H1 (cell line): ENCODE measurements around the gene ELP6. TPM values are rescaled to one million over a fixed set of nuclear protein-coding genes. Genes with fewer than 3 reads are reported as not detected.

ENCODE experiments used
- CTCF ChIA-PET: fragments of 300-600 bp; sonication (Branson Sonifier 250); formaldehyde crosslinking; loops from one replicate; lab custom pipeline; 2021; ENCODE audit not compliant: partially characterized antibody; lab: Charles Lee
- POLR2A ChIA-PET: fragments of 300-600 bp; sonication (Branson Sonifier 250); formaldehyde crosslinking; loops from one replicate; lab custom pipeline; 2021; ENCODE audit warnings: inconsistent platforms; ENCODE audit not compliant: partially characterized antibody; lab: Charles Lee
- DNase-seq, 2 experiments: peaks; one replicate each; pipeline versions ENCODE4 v3.0.0 to v3.0.0-alpha.2; 2010 to 2022; ENCODE audit warnings: low spot score in 2 of 2, low read depth in 1 of 2, mixed read lengths in 1 of 2
- FAIRE-seq: peaks from 2 replicates; lab custom pipeline; 2011; peaks lifted over from hg19 to GRCh38; lab: Jason Lieb, UNC
- H2AFZ ChIP-seq: 2 replicates; pipeline ENCODE4 v1.8.1; 2012; ENCODE audit warnings: low read length, inconsistent platforms
- H2AK5ac ChIP-seq: 2 replicates; pipeline ENCODE4 v1.6.1; 2013; ENCODE audit warnings: low read depth, low read length
- H2BK120ac ChIP-seq: replicated peaks from 2 replicates; pipeline ENCODE3; 2013; ENCODE audit warnings: low read depth, low read length, inconsistent platforms
- H2BK12ac ChIP-seq: 2 replicates; pipeline ENCODE4 v1.6.1; 2013; ENCODE audit warnings: low read depth, low read length
- H2BK15ac ChIP-seq: 2 replicates; pipeline ENCODE4 v1.6.1; 2013; ENCODE audit warnings: low read length
- H2BK20ac ChIP-seq: 2 replicates; pipeline ENCODE4 v1.6.1; 2013; ENCODE audit warnings: low read length
- H2BK5ac ChIP-seq: 2 replicates; pipeline ENCODE4 v1.6.1; 2013; ENCODE audit warnings: low read depth, low read length
- H3K14ac ChIP-seq: 2 replicates; pipeline ENCODE4 v1.6.1; 2013; ENCODE audit warnings: inconsistent platforms; ENCODE audit not compliant: insufficient read length
- H3K18ac ChIP-seq: 2 replicates; pipeline ENCODE4 v1.6.1; 2013; ENCODE audit warnings: low read length; ENCODE audit errors: extremely low read depth
- H3K23ac ChIP-seq: 2 replicates; pipeline ENCODE4 v1.6.1; 2013; ENCODE audit warnings: inconsistent platforms; ENCODE audit not compliant: insufficient read length
- H3K23me2 ChIP-seq: 2 replicates; pipeline ENCODE4 v1.6.1; 2013; ENCODE audit warnings: low read depth, low read length
- H3K27ac ChIP-seq: 2 replicates; pipeline ENCODE4 v1.6.1; 2011; ENCODE audit warnings: low read depth, low read length, inconsistent platforms
- H3K27me3 ChIP-seq, 4 experiments: replicated peaks in 1 of 4; 1 replicate in 1 of 4; 2 replicates in 3 of 4; pipeline versions ENCODE4 v1.6.1 to v1.8.1; 2011 to 2013; ENCODE audit warnings: low read length in 3 of 4, mild to moderate bottlenecking in 3 of 4, inconsistent platforms in 2 of 4, mixed read lengths in 2 of 4, moderate library complexity in 1 of 4; ENCODE audit not compliant: control insufficient read depth in 3 of 4, insufficient read depth in 3 of 4; ENCODE audit errors: extremely low read depth in 1 of 4
- H3K36me3 ChIP-seq, 4 experiments: 2 replicates each; pipeline versions ENCODE4 v1.6.1 to v1.8.1; 2011 to 2013; ENCODE audit warnings: mild to moderate bottlenecking in 4 of 4, low read length in 3 of 4, moderate library complexity in 2 of 4, control low read depth in 1 of 4, inconsistent platforms in 1 of 4; ENCODE audit not compliant: insufficient read depth in 4 of 4, control insufficient read depth in 2 of 4
- H3K4ac ChIP-seq: replicated peaks from 2 replicates; pipeline ENCODE3; 2013; ENCODE audit warnings: low read length, low read depth, mixed read lengths, inconsistent platforms; ENCODE audit not compliant: insufficient read length
- H3K4me1 ChIP-seq, 4 experiments: replicated peaks in 1 of 4; 1 replicate in 1 of 4; 2 replicates in 3 of 4; pipeline versions ENCODE4 v1.6.1 to v1.8.1; 2011 to 2013; ENCODE audit warnings: low read length in 3 of 4, inconsistent platforms in 2 of 4, mixed read lengths in 1 of 4; ENCODE audit not compliant: insufficient read depth in 4 of 4, control insufficient read depth in 3 of 4
- H3K4me2 ChIP-seq, 2 experiments: 2 replicates each; pipeline versions ENCODE4 v1.6.1 to v1.8.1; 2011 to 2013; ENCODE audit warnings: low read depth in 2 of 2, low read length in 2 of 2, control low read depth in 1 of 2, inconsistent platforms in 1 of 2, mild to moderate bottlenecking in 1 of 2; ENCODE audit not compliant: insufficient read depth in 1 of 2
- H3K4me3 ChIP-seq, 4 experiments: fragments of 200-600, 300-600 bp in 1 of 4; sonication (generic), shearing (Covaris generic), sonication (Bioruptor Twin) in 1 of 4; 2 replicates each; pipeline versions ENCODE4 v1.5.1 to v1.8.1; 2011 to 2016; ENCODE audit warnings: low read length in 4 of 4, low read depth in 3 of 4, control low read depth in 2 of 4, inconsistent platforms in 2 of 4, mild to moderate bottlenecking in 2 of 4, mixed read lengths in 1 of 4, moderate library complexity in 1 of 4; ENCODE audit not compliant: insufficient read depth in 2 of 4; ENCODE audit errors: extremely low read depth in 1 of 4
- H3K56ac ChIP-seq: replicated peaks from 2 replicates; pipeline ENCODE3; 2013; ENCODE audit warnings: low read depth, mild to moderate bottlenecking, mixed read lengths, low read length, inconsistent platforms; ENCODE audit not compliant: insufficient read length
- H3K79me1 ChIP-seq: 2 replicates; pipeline ENCODE4 v1.6.1; 2013; ENCODE audit warnings: low read depth, low read length, control low read depth
- H3K79me2 ChIP-seq, 2 experiments: 2 replicates each; pipeline versions ENCODE4 v1.6.1 to v1.8.1; 2012 to 2013; ENCODE audit warnings: low read length in 2 of 2, mild to moderate bottlenecking in 2 of 2, inconsistent platforms in 1 of 2; ENCODE audit not compliant: insufficient read depth in 2 of 2, control insufficient read depth in 1 of 2
- H3K9ac ChIP-seq, 4 experiments: replicated peaks in 1 of 4; 1 replicate in 1 of 4; 2 replicates in 3 of 4; pipeline versions ENCODE4 v1.6.1 to v1.8.1; 2011 to 2013; ENCODE audit warnings: low read depth in 3 of 4, low read length in 3 of 4, control low read depth in 2 of 4, mild to moderate bottlenecking in 2 of 4, moderate library complexity in 2 of 4, inconsistent platforms in 1 of 4; ENCODE audit errors: extremely low read depth in 1 of 4
- H3K9me3 ChIP-seq, 2 experiments: 2 replicates each; pipeline versions ENCODE4 v1.6.1 to v1.8.1; 2012 to 2013; ENCODE audit warnings: mild to moderate bottlenecking in 2 of 2, moderate library complexity in 2 of 2, control low read depth in 1 of 2, inconsistent platforms in 1 of 2, low read depth in 1 of 2, low read length in 1 of 2, mixed read lengths in 1 of 2; ENCODE audit not compliant: insufficient read depth in 2 of 2
- H4K20me1 ChIP-seq, 2 experiments: replicated peaks in 1 of 2; 2 replicates each; pipeline versions ENCODE3 to v1.8.1; 2011 to 2013; ENCODE audit warnings: inconsistent platforms in 2 of 2, low read length in 2 of 2, mild to moderate bottlenecking in 1 of 2; ENCODE audit not compliant: insufficient read depth in 2 of 2, control insufficient read depth in 1 of 2
- H4K5ac ChIP-seq: 2 replicates; pipeline ENCODE4 v1.6.1; 2013; ENCODE audit warnings: low read length, low read depth, mixed read lengths, inconsistent platforms; ENCODE audit not compliant: insufficient read length
- H4K8ac ChIP-seq: 2 replicates; pipeline ENCODE4 v1.8.0; 2013; ENCODE audit warnings: mild to moderate bottlenecking, moderate library complexity, low read length, inconsistent platforms; ENCODE audit not compliant: insufficient read depth; ENCODE audit errors: extremely low read depth
- H4K91ac ChIP-seq: replicated peaks from 2 replicates; pipeline ENCODE3; 2013; ENCODE audit warnings: low read length, mixed read lengths, inconsistent platforms; ENCODE audit not compliant: insufficient read length
- SIRT6 ChIP-seq: IDR thresholded peaks from one replicate; pipeline ENCODE4 v1.7.1; 2012; ENCODE audit warnings: low read length, inconsistent platforms
- TAF7 ChIP-seq: optimal IDR thresholded peaks from 2 replicates; pipeline ENCODE3; 2011; ENCODE audit warnings: low read depth, mild to moderate bottlenecking, inconsistent platforms, low read length, moderate library complexity, borderline replicate concordance
- WGBS, 2 experiments: shearing (Covaris generic) in 1 of 2; methylation state at CpG; one replicate each; pipeline versions ENCODE4 v1.1.6 to v1.1.7; 2013 to 2015; ENCODE audit warnings: low lambda C conversion rate in 2 of 2, mixed read lengths in 2 of 2, inconsistent platforms in 1 of 2, low coverage in 1 of 2, missing lambda C conversion rate in 1 of 2; ENCODE audit not compliant: insufficient replicate concordance in 2 of 2, insufficient coverage in 1 of 2, insufficient read length in 1 of 2; ENCODE audit errors: extremely low coverage in 1 of 2, missing lambda C conversion rate in 1 of 2; 5-methylcytosine and 5-hydroxymethylcytosine counted together
- polyA plus RNA-seq, 7 experiments: library from polyadenylated mRNA; depleted of rRNA in 3 of 7; stranded (reverse) in 5 of 7; unstranded in 2 of 7; fragments of >200 nt in 5 of 7; fragments of 200-250 nt in 2 of 7; gene quantifications; 1 replicate in 5 of 7; 2 replicates in 1 of 7; 4 replicates in 1 of 7; pipeline versions ENCODE4 v1.2.1 to v1.2.3, GENCODE V29; 2011 to 2013; ENCODE audit warnings: missing spikeins in 2 of 7, mixed read lengths in 2 of 7
- total RNA-seq: library from RNA; stranded (reverse); fragmentation: NEBNext Ultra II Directional; extraction: Animal tissue kit (Norgen Biotek cat#: 25700); gene quantifications from 2 replicates; pipeline ENCODE4 v1.2.1, GENCODE V29; 2021

ELP6 gene
- total and polyA plus RNA-seq, 2 of the 8 experiments (the other 6 are each of a cell fraction or from before 2014, with no cell fraction given), result 51.1 to 78.7 TPM

DNA sequence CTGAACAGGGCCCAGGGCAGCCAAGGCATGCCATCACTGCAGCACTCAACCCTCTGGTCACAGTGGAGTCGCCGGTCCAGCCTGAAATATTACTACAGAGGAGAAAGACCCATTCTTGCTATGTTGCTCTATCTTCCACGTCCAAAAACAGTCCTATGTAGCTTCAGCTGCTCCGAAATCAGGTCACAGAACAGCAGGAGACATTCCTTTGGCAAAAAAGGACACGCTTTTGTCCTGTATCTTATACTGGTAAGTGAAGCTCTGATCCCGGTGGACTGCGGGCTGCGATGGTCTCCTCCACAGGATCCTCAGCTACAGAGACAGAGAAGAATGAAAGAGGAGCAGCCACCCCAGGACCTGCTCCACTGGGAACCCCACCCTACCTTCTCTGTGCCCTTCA is 17.6 kb downstream of the ELP6 start:
- Histone ChIP-seq H4K8ac (no peak overlapping the region), H3K18ac (no peak overlapping the region), H2BK5ac (no peak overlapping the region), H3K4me1 (no peaks in the 10 kb centered on the region), H3K14ac (no peak overlapping the region), H3K27ac (no peak overlapping the region), H3K4ac (no peak overlapping the region), H4K5ac (no peak overlapping the region), H2AFZ (no peak overlapping the region), H4K91ac (no peak overlapping the region), H3K9me3 (no peaks in the 10 kb centered on the region), H3K4me3 (no peak overlapping the region), H2BK15ac (no peak overlapping the region), H3K27me3 (no peaks in the 10 kb centered on the region), H2BK120ac (no peak overlapping the region), H3K56ac (no peak overlapping the region), H2AK5ac (no peak overlapping the region), H3K79me2 (no peaks in the 10 kb centered on the region), H2BK12ac (no peak overlapping the region), H3K79me1 (peaks cover 2% of the 10 kb centered on the region; the same call in 1 of the 2 replicates), H3K4me2 (no peak overlapping the region), H2BK20ac (no peak overlapping the region)
- POLR2A ChIA-PET, result interaction anchor here (1.3 to 2.7 kb wide), 4 partner anchors 11 to 18 kb away, joined by 3 to 23 read pairs (median 8); partner anchors contain the start of gene ELP6
- WGBS, 2 experiments, result 94% methylated on average over 8 of the region's 8 CpGs; no CpG with 5 or more reads in 1 of the 2 experiments
- no peak for DNase-seq
- FAIRE-seq, result no peak
- TF ChIP-seq SIRT6 (no peak), TAF7 (no peak)
- TF ChIP-seq, all 59 proteins: peak for 0
- Histone ChIP-seq H3K36me3 (peaks cover 5 to 48% (median 26%) of the 10 kb centered on the region in 4 experiments), H3K23ac (no peak overlapping the region), H4K20me1 (peaks cover 0 to 7% of the 10 kb centered on the region in 2 experiments), H3K9ac (no peak overlapping the region), H3K23me2 (no peaks in the 10 kb centered on the region)
- CTCF ChIA-PET, result interaction anchor here (1.1 to 2.5 kb wide), 2 partner anchors 14 to 20 kb away, joined by 3 to 7 read pairs; partner anchors contain the start of gene SCAP
